NCI-H2196 treated with DMSO at 0.1 percent for 48 hours (cell line): ENCODE measurements around the gene PHB1.
"Not testable (repeated sequence)": the region's sequence is repeated elsewhere in the genome, so short reads cannot be mapped to it uniquely, and the experiment has no call there.

ENCODE experiments used
- DNase-seq: peaks from one replicate; lab custom pipeline; 2025; ENCODE audit not compliant: unreplicated experiment; lab: John Stamatoyannopoulos, UW

The PHB1 gene

DNA sequence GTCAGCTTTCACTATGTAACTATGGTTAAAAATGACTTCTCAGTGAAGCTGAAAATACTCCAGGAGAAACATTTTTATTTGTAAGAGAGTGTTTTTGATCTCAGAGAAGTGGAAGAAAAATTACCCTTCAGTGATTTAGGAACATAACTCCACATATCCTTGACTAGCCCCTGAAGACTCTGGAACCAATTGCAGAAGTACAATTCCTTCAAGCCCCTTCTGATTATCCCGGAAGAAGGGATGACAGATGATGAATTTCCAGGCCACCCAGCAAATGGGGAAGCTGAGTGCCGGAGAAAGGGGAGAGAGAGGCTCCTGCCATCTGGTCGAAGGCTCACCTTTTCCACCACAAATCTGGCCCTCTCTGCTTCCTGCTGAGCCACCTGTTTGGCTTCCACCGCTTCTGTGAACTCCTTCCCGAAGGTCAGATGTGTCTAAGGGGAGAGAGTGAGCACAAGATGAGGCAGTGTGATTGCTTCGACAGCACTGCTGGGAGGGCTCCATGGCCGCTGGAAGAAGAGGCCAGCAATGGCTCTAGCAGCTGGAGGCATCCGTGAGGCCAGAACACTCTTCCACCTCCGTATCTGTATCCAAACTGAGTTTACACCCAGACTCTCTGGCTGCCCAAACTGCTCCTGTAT lies 8.1 kb downstream of the PHB1 start:
- DNase-seq = no peak

DNA sequence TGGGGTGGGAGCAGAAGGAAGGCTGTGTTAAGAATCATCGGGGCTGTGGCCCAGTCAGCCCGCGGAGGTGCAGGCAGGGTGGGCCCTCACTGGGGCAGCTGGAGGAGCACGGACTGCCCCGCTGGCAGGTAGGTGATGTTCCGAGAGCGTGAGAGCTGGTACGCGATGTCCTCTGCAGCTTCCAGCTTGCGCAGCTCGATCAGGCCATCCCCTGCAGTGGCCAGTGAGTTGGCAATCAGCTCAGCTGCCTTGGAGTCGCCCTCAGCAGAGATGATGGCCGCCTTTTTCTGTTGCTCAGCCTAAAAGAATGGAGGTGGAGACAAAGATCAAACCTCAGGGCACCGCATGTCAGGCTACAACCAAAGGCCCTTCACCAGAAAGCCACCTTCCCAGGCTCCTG lies 9.8 kb downstream of the PHB1 start:
- DNase-seq = no peak

DNA sequence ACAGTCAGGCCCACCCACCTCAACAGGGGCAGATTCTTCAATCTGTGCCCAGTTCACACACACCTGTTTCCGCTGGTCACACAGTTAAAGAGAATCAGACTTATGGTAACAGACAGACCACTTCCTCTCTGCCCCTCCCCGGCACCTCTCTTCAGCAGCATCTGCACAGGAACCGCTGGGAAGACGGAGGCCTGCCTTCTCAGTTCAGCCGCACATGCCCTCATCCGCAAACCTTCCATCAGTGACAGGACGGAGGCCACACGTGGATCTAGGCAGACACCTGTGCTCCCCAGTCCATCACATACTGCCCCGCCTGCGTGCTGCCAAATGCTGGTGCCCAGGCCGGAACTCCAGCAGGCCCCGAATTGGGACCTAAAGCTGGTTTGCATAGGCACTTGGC lies 10.3 kb downstream of the PHB1 start:
- DNase-seq = no peak

DNA sequence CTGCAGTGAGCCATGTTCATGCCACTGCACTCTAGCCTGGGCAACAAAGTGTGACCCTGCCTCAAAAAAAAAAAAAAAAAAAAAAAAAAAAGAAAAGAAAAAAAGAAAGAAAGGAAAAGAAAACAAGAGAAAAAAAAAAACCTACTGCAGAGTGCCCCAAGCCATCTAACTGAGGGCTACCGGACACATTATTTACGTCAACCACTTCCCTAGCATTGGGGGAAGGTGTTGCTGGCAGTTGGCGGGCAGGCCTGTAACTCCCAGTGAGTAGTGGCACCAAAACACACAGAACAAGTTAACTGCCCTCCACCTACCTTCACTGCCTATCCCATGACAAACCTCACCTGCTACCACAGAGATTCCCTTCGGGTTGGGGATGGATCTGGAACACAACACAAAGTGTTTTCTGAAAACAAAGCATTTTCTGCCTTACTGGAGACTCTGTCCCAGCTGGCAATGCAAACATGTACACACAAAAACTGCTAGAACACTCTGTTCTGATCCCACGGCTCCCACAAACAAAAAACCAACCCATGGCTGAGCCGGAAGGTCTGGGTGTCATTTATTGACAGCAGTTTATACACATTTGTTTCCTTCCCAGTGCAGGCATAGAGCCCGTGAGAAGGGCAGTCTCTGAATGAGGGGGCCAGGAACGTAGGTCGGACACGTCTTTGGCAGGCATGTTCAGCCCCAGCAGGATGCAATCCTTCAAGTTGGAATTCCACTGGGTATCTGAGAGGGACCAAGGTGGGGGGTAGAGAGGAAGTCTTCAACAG lies 11.0 kb downstream of the PHB1 start:
- DNase-seq = no peak

DNA sequence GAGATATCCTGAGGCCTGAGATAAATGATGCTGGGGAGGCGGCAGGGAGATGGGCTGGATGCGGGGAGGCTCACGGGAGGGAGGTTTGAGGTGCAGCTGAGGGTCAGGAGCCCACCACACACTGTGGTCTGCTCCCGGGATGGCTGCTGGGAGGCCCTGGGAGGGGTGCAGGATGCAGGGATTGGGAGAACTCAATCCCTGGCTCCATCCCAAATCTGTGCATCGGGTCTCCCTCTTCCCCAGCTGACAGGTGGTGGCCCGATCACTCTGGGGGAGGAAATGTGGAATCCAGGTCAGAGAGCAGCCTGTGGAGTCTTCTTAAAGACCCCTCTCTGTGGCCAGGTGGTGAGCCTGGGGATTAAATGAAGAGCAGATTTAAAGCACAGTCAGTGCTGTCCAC lies 12.0 kb downstream of the PHB1 start:
- no peak for DNase-seq

DNA sequence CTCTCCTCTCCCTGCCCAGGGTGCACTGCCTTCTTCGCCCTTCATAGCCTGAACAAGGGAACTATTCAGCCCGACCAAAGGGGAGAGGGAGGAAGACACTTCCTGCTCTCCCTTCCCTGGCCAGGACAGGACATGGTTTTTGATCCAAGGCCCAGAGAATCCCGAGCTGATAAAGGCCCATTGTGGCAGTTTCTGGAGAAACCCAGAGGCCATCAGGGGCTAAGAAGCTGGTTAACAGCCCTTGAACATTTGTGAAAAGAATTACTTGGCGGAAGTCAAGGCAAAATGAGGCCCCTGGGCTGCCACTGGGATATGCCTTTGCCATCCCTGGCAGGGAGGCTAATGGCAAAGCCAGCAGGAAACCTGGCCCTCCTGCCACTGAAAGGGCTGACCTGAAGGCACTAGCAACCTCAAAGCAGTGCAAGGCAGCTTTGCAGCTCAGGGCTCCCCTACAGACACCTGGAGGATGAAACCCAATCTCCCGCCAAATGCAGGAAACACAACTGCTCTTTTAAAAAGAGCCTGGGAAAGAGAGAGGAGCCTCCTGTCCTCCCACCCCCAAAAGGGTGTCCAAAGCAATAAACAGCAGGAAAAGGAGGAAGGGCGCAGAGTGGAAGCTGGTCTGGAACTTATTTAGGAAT lies 12.6 kb downstream of the PHB1 start:
- no peak for DNase-seq

DNA sequence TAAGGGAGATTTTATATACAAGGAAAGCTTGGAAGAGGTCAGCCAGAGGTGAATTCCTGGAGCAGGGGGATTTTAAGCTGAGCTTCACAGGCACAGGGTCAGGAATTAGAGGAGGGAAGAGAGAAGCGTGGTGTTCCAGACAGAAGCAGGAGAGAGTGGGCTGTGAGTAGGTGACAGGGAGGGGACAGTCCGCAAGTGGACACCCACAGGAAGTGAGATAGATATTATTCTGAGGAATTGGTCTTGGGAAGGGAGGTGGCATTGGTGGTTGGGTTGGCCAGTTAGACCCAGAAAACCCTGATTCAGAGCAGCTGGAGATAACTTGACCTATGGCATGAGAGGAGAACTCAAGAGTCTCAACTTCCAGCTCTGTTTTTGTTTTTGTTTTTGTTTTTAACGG lies 14.7 kb downstream of the PHB1 start:
- no peak for DNase-seq

DNA sequence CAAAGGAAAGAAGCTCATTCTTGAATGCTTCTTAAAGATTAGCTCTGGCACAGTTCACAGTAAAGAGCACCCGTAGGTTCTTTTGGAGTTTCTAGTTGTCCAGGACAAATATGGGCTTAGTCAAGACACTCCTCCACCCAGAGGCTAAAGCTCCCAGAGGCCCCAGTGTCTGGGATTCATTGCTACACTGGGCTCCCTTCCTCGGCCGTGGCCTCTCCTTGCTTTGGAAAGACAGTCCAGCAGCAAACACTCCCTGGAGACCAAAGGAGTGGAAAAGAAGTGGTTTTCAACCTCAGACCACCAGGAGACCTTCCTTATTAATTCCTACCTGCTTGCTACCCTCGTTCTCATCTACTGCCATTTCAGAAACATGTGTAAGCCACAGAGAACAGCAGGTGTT lies 17.1 kb downstream of the PHB1 start:
- no peak for DNase-seq

DNA sequence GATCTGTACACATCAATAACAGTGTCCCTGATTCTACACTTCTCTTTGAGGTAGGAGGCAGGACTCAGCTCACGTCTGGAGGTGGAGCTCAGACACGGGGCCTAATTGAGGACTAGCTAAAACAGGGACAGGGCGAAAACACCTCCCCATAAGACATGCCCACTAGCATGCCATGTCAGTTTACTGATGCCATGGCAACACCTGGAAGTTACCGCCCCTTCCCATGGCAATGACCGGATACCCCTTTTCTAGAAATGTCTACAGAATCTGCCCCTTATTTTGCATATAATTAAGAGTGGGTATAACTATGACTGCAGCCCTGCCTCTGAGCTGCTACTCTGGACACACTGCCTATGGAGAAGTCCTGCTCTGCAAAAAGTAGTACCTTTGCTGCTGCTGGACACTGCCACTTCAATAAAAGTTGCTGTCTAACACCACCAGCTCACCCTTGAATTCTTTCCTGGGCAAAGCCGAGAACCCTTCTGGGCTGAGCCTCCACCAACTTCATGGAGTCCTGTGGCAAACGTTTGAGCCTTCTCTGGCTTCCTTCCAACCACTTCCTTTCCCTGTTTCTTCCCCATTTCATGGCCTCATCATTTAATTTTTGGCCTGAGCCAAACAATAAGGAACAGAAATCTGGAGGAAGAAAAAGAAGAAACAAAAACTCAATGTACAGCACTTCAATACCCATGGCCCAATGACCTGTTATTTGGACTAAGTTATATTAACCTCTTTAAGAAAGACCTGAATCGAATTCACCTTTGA lies 21.0 kb downstream of the PHB1 start:
- DNase-seq = no peak

DNA sequence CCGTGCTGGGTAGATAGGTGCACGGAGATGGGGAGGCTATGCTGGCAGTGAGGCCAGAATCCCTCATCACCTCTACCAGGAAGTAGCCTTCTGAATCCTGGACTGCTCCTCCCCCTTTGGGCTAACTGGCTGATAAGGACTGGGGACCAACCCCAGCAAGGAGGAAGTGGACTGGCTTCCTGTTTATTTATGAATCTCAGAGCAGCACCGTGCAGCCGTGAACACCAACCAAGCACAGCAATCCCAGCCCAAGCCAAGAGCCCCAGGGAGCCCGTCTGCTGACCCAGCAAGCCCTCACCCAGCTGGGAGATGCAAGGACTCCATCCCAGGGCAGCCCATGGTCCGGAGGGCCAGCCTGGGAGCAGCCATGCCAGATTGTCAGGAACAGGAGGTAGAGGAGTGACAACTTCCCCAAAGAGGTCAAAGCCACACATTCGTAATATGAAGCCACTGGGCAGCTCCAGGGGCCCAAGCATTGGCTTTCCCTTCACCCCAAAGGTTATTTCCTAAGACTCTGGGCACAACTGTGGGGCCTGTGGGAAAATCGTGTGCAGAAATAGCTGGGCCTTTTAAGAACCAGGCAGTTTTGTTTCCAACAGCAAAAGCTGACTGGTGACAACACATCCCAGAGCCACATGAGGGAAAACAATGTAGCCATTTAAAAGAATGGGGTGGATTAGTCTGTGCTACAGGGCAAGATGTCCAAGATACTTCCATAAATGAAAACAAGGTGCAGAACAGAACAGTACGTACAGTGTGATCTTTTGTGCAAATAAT lies 23.9 kb downstream of the PHB1 start:
- no peak for DNase-seq

DNA sequence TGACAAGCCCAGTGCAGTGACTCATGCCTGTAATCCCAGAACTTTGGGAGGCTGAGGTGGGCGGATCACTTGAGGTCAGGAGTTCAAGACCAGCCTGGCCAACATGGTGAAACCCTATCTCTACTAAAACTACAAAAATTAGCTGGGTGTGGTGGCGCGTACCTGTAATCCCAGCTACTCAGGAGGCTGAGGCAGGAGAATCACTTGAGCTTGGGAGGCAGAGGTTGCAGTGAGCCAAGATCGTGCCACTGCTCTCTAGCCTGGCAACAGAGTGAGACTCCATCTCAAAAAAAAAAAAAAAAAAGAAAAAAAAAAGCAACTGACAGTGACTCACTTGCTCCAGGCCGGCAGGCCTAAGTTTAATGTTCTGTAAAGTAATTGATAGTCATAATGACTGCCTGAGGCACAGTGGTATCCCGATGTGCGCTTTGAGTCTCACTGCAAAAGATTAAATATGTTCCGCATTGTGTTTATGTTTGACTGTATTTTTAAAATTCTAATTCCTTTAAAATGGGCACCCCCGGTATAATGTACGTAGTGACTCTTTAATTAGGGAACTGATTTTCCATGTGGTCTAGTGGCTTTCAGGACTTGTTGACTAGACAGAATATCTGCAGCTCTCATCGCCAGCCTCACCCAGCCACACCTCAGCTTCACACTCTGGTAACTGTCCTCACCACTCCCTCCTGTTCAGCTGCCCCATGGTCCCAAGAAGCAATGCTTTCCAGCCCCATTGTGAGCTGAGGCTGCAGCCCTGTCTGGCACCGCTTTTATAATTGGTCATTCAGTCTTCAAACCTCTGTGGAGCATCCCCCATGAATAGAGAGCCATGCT lies 25.0 kb downstream of the PHB1 start:
- not testable (repeated sequence) for DNase-seq

DNA sequence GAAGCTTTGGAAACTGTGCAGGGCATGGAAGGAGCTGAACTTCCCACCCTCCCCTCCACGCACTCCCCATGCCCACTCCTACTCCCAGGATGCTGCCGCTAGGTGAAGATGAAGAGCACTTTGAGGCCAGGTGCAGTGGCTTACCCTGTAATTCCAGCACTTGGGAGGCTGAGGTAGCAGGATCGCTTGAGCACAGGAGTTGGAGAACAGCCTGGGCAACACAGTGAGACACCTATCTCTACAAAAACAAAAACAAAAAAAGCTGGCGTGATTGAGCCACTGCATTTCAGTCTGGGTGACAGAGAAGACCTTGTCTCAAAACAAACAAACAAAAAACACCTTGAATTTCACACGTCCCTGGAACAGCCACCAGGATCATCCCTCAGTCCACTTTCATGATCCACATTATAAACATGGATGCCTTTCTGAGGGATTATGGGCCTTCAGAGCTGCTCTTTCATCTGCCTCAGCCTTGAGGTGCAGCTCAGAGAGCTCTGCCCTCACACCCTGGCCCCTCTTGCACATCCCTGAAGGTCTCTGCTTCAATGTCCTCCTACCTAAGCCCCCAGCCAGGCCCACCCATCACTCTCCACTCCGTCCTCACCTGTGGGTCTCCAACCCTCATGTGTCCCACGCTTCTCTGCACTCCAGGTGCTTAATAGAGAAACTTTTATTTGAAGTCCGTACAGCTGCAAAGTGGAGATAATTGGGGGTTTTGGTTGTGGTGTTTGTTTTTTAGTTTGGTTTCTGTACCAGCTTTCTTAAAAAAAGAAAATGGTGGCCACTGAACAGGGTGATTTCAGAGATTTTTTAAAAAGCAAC lies 25.8 kb downstream of the PHB1 start:
- DNase-seq = no peak

DNA sequence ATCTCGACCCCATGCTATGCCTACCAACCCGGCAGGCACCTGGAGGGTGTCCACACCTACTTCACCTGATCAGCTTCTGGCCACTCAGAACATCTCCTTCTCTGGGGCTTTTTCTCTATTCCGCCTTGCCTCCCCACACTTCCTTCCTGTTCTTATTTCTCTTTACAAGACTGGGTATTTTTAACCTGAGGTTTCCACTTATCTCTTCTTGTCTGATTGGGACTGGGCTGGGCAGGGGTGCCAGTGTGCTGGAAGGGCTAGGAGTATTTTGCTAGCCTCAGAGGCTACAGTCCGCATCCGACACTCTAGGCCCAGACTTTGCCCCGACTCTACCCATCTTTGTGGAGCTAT lies 26.4 kb downstream of the PHB1 start:
- no peak for DNase-seq

DNA sequence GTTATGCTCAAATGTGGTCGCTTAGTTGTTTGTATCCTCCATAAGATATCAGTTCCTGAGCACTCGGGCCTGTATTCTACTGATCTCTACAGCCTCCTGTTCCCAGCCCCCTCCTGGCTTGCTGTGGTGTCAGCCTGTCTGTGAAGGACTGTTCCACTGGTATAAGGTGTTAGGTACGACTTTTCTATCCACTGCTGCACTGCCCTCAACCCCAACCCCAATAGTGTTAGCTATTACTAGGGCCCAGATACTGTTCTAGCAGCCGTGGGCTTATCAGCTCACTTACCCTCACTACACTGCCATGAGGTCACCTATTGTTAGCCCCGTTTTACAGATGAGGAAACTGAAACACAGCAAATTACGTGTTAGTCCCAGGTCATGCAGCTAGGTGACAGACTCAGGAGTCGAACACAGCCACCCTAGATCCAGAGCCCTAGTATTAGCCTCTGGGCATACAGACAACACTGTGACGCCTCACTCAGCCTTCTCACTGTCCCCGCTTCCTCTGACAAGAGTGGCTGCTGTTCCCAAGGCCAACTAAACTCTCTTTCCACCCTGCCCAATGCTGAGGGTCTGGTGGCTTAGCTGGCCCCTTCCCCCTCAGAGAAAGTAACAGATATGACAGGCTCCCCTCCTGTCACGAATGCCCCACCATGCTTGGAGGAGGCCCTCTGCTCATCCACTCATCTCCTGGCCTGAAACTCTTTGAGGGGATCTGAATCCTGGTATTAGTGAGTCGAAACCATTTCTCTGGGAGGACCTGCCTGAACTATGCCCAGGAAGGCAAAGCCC lies 27.0 kb downstream of the PHB1 start:
- DNase-seq = no peak

DNA sequence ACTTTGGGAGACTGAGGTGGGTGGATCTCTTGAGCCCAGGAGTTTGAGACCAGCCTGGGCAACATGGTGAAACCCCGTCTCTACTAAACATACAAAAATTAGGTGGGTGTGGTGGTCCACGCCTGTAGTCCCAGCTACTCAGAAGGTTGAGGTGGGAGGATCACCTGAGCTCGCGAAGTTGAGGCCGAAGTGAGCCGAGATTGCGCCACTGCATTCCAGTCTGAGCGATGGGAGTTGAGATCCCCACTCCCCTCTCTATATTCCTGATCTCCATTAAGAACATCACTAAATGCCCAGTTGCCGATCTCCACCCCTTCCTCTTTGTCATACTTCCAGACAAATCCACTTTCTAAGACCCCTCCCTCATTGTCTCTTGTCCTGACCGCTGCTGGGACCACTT lies 28.3 kb downstream of the PHB1 start:
- no peak for DNase-seq

DNA sequence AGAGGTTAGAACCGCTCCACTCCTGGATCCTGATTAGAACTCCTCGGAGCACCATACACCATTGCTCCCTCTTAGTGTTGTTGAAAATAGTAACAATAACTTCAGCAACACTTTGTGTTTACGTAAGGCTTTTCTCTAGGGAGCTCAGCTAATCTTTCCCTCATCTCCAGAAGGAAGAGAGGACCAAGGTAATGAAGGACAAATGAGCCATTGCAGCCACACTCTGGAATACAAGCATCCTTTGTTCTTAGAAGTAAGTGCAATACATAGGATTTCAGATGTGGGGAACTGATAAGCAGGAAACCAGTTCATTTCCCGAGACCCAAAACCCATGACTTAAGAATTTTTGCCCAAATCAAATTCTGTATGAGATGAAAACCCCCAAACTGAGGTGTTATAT lies 29.7 kb downstream of the PHB1 start:
- DNase-seq = no peak

DNA sequence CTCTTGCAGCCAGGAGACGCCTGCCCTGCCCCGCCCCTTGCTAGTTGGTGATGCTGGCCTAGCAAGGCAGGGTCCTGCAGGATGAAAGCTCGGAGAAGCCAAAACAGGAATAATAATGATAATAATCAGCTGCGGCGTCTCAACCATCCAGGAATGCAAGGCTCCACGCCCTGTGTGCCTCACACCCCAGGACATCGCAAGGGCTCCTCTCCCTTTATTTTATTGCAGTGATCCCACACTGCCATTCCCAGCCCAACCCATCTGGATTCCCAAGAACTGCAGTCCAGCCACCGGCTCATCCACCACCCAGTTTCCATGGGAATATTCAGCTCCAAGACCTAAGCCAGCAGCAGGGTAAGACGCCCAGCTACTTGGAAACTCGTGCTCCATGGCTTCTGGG lies 31.6 kb downstream of the PHB1 start:
- no peak for DNase-seq

DNA sequence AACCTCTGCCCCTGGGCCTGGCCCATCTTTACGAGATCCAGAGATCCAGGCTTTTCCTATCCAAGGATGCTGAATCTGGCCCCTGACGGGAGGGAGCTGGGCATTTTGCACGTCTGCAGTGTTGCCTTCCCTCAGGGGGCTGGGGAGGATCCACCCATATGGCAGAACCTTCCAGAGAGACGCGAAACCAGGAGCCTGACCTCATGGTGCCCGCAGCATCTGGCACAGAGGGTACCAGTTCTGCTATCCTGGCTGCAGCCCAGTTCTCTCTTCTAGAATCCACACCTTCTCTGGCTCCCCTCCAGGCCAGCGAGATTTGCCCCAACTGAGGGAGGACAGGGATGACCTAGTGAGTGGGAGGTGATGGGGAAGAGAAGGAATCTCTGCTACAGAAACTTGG lies 32.1 kb downstream of the PHB1 start:
- no peak for DNase-seq

DNA sequence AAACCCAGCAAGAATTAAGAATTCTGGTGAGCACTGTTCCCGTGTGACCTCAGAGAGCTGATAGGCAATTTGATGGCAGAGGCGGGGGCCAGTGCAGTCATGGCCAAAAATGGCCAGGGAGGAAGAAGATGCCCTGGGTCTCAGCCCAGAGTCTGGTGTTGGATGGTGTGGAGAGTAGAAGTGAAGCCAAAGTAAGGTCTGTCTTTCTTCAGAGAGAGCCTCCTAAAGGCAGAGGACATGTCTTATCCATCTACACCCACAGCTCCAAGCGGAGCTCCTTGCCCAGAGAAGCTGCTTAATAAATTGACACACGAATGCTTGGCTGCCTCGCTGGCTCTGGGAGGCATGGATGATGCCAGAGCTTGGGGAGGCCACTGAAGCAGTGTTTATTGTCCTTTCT lies 32.9 kb downstream of the PHB1 start:
- DNase-seq = no peak
